SK-N-SH treated with all-trans-retinoic acid at 6 μM for 48 hours (cell line): Measurements from ENCODE around the gene C1orf198.

Experiments
- ATAC-seq: fragments of 200-7000 bp; cut with Tn5 transposase; 3 replicates; pipeline ENCODE4 v1.9.1; 2020; ENCODE audit warnings: mild to moderate bottlenecking, moderate library complexity
- ARNTL ChIP-seq: fragments of 450-650 bp; formaldehyde crosslinking; IDR thresholded peaks from 2 replicates; pipeline ENCODE4 v1.5.0; 2020; ENCODE audit warnings: low read depth, mild to moderate bottlenecking, moderate library complexity, borderline replicate concordance
- BACH2 ChIP-seq: fragments of 250-450 bp; sonication (Bioruptor Pico); IDR thresholded peaks from 2 replicates; pipeline ENCODE4 v1.9.0; 2021; ENCODE audit warnings: mild to moderate bottlenecking, borderline replicate concordance
- CREB5 ChIP-seq: fragments of 250-450 bp; sonication (Bioruptor Pico); IDR thresholded peaks from 2 replicates; pipeline ENCODE4 v1.5.1; 2020; ENCODE audit warnings: low read depth, mild to moderate bottlenecking, moderate library complexity
- CSDC2 ChIP-seq: fragments of 250-450 bp; sonication (Bioruptor Pico); IDR thresholded peaks from 2 replicates; pipeline ENCODE4 v1.5.0; 2020; ENCODE audit warnings: mild to moderate bottlenecking, moderate library complexity
- CSRNP3 ChIP-seq: fragments of 250-450 bp; sonication (Bioruptor Pico); IDR thresholded peaks from 2 replicates; pipeline ENCODE4 v1.5.1; 2021; ENCODE audit warnings: mild to moderate bottlenecking, moderate library complexity
- ESRRG ChIP-seq: fragments of 250-450 bp; sonication (Bioruptor Pico); IDR thresholded peaks from 2 replicates; pipeline ENCODE4 v1.6.1; 2021; ENCODE audit warnings: mild to moderate bottlenecking
- GLIS3 ChIP-seq: fragments of 250-450 bp; sonication (Bioruptor Pico); IDR thresholded peaks from 2 replicates; pipeline ENCODE4 v1.5.0; 2020; ENCODE audit warnings: mild to moderate bottlenecking, moderate library complexity
- ISL1 ChIP-seq: fragments of 250-450 bp; sonication (Bioruptor Pico); IDR thresholded peaks from 2 replicates; pipeline ENCODE4 v2.1.2; 2022; ENCODE audit warnings: mild to moderate bottlenecking, moderate library complexity
- OSR1 ChIP-seq: fragments of 250-450 bp; sonication (Bioruptor Pico); IDR thresholded peaks from 2 replicates; pipeline ENCODE4 v1.8.0; 2022; ENCODE audit warnings: moderate library complexity, mild to moderate bottlenecking, inconsistent platforms
- PATZ1 ChIP-seq: fragments of 250-450 bp; sonication (Bioruptor Pico); IDR thresholded peaks from 2 replicates; pipeline ENCODE4 v1.8.0; 2020; ENCODE audit warnings: mild to moderate bottlenecking, moderate library complexity, borderline replicate concordance
- POU6F1 ChIP-seq: fragments of 250-450 bp; sonication (Bioruptor Pico); IDR thresholded peaks from 2 replicates; pipeline ENCODE4 v1.8.0; 2021; ENCODE audit warnings: low read depth, mild to moderate bottlenecking, moderate library complexity, borderline replicate concordance
- PPARA ChIP-seq: fragments of 250-450 bp; sonication (Bioruptor Pico); IDR thresholded peaks from 2 replicates; pipeline ENCODE4 v1.5.0; 2020; ENCODE audit warnings: mild to moderate bottlenecking, borderline replicate concordance
- RARB ChIP-seq: fragments of 250-450 bp; sonication (Bioruptor Pico); IDR thresholded peaks from 2 replicates; pipeline ENCODE4 v1.8.0; 2021; ENCODE audit warnings: mild to moderate bottlenecking, moderate library complexity
- SNAI2 ChIP-seq: fragments of 250-450 bp; sonication (Bioruptor Pico); IDR thresholded peaks from 2 replicates; pipeline ENCODE4 v1.5.0; 2020; ENCODE audit warnings: mild to moderate bottlenecking, moderate library complexity
- TOX ChIP-seq: fragments of 250-450 bp; sonication (Bioruptor Pico); IDR thresholded peaks from 2 replicates; pipeline ENCODE4 v1.8.0; 2021; ENCODE audit warnings: mild to moderate bottlenecking, moderate library complexity, borderline replicate concordance
- TSHZ2 ChIP-seq: fragments of 250-450 bp; sonication (Bioruptor Pico); IDR thresholded peaks from 2 replicates; pipeline ENCODE4 v1.5.0; 2020; ENCODE audit warnings: mild to moderate bottlenecking, moderate library complexity
- ZC3H10 ChIP-seq: fragments of 250-450 bp; sonication (Bioruptor Pico); IDR thresholded peaks from 2 replicates; pipeline ENCODE4 v1.5.1; 2021; ENCODE audit warnings: mild to moderate bottlenecking, moderate library complexity
- ZFP3 ChIP-seq: fragments of 250-450 bp; sonication (Bioruptor Pico); IDR thresholded peaks from 2 replicates; pipeline ENCODE4 v1.5.0; 2020; ENCODE audit warnings: mild to moderate bottlenecking, moderate library complexity
- ZFP30 ChIP-seq: fragments of 450-650 bp; formaldehyde crosslinking; IDR thresholded peaks from 2 replicates; pipeline ENCODE4 v1.5.0; 2022; ENCODE audit warnings: mild to moderate bottlenecking, moderate library complexity
- ZNF565 ChIP-seq: fragments of 450-650 bp; formaldehyde crosslinking; conservative IDR thresholded peaks from 2 replicates; pipeline ENCODE4 v1.5.0; 2020; ENCODE audit warnings: low read depth, mild to moderate bottlenecking, moderate library complexity
- ZNF8 ChIP-seq: fragments of 450-650 bp; formaldehyde crosslinking; IDR thresholded peaks from 2 replicates; pipeline ENCODE4 v1.5.0; 2020; ENCODE audit warnings: mild to moderate bottlenecking, moderate library complexity

The C1orf198 gene

GRCh38 chr1:230843503-230844309, 24.6 kb downstream of the C1orf198 start:
- TF ChIP-seq ZFP30 (no peak), ZNF565 (CRISPR knock-in tag) (no peak), CREB5 (no peak), ZFP3 (CRISPR knock-in tag) (no peak), PATZ1 (CRISPR knock-in tag) (no peak), ESRRG (CRISPR knock-in tag) (no peak), CSDC2 (CRISPR knock-in tag) (no peak), TOX (CRISPR knock-in tag) (no peak), ISL1 (CRISPR knock-in tag) (no peak)

GRCh38 chr1:230842801-230843200, 25.5 kb downstream of the C1orf198 start:
- no peak for TF ChIP-seq ZFP30
- TF ChIP-seq CSRNP3 (CRISPR knock-in tag), result no peak
- no peak for TF ChIP-seq CSDC2 (CRISPR knock-in tag)
- TF ChIP-seq PATZ1 (CRISPR knock-in tag), result no peak
- TF ChIP-seq BACH2 (CRISPR knock-in tag), result no peak
- TF ChIP-seq TOX (CRISPR knock-in tag), result no peak
- TF ChIP-seq ZNF8, result no peak
- no peak for TF ChIP-seq ZC3H10 (CRISPR knock-in tag)
- TF ChIP-seq POU6F1 (CRISPR knock-in tag), result no peak
- TF ChIP-seq GLIS3 (CRISPR knock-in tag), result no peak
- no peak for TF ChIP-seq ESRRG (CRISPR knock-in tag)
- TF ChIP-seq TSHZ2 (CRISPR knock-in tag), result no peak
- TF ChIP-seq RARB (CRISPR knock-in tag), result no peak
- TF ChIP-seq ISL1 (CRISPR knock-in tag), result no peak
- TF ChIP-seq SNAI2 (CRISPR knock-in tag), result no peak
- TF ChIP-seq ARNTL (CRISPR knock-in tag), result no peak
- TF ChIP-seq OSR1 (CRISPR knock-in tag), result no peak
- TF ChIP-seq ZFP3 (CRISPR knock-in tag), result no peak
- TF ChIP-seq PPARA, result no peak
- TF ChIP-seq CREB5, result no peak
- no peak for ATAC-seq

More at GRCh38 chr1:230843503-230844309, 24.6 kb downstream of the C1orf198 start:
- no peak for ATAC-seq
